ENCODE measurements around the gene ELP1. TPM values are rescaled to one million over a fixed set of nuclear protein-coding genes. Genes with fewer than 3 reads are reported as not detected.

Gene ELP1
- polyA plus RNA-seq, 1 experiment, result 29.9 TPM

- no peak for DNase-seq (ENCODE audit: low read depth, low spot score)
- POLR2A ChIA-PET, result no interaction called here
- Histone ChIP-seq H3K9me3 (ENCODE audit: control insufficient read depth, insufficient read depth, low read length) (peaks cover 8% of the 10 kb centered on the region; the same call in 1 of the 2 replicates), H3K27ac (ENCODE audit: low read depth, low read length) (no peak overlapping the region), H3K27me3 (ENCODE audit: control insufficient read depth, insufficient read depth, low read length) (peaks cover 2% of the 10 kb centered on the region), H3K4me3 (ENCODE audit: low read depth, low read length) (no peak overlapping the region)
- CTCF ChIA-PET, result no interaction called here
- TF ChIP-seq CTCF (IDR thresholded peaks at IDR 0.05; ENCODE audit: low read depth, low read length), result no peak
These were observed 73.6 kb downstream of the ELP1 start for GRCh38 chr9:108860354-108860753.

- no peak for TF ChIP-seq CTCF (IDR thresholded peaks at IDR 0.05; ENCODE audit: low read depth, low read length)
- CTCF ChIA-PET, result no interaction called here
These were observed 74.3 kb downstream of the ELP1 start for GRCh38 chr9:108859459-108860114.

GRCh38 chr9:108857572-108857971, 76.4 kb downstream of the ELP1 start:
- TF ChIP-seq CTCF (IDR thresholded peaks at IDR 0.05; ENCODE audit: low read depth, low read length), result no peak
- ChIA-PET POLR2A (no interaction called here), CTCF (no interaction called here)
- peaks cover 12% of the 10 kb centered on the region; the same call in 1 of the 2 replicates for H3K9me3 ChIP-seq (ENCODE audit: control insufficient read depth, insufficient read depth, low read length)
- no peak for DNase-seq (ENCODE audit: low read depth, low spot score)
- H3K4me3 ChIP-seq (ENCODE audit: low read depth, low read length), result no peak overlapping the region
- H3K27ac ChIP-seq (ENCODE audit: low read depth, low read length), result no peak overlapping the region
- H3K27me3 ChIP-seq (ENCODE audit: control insufficient read depth, insufficient read depth, low read length), result peaks cover 2% of the 10 kb centered on the region

More at GRCh38 chr9:108859459-108860114, 74.3 kb downstream of the ELP1 start:
- Histone ChIP-seq H3K4me3 (ENCODE audit: low read depth, low read length) (no peak overlapping the region), H3K27ac (ENCODE audit: low read depth, low read length) (no peak overlapping the region), H3K27me3 (ENCODE audit: control insufficient read depth, insufficient read depth, low read length) (peaks cover 2% of the 10 kb centered on the region), H3K9me3 (ENCODE audit: control insufficient read depth, insufficient read depth, low read length) (peaks cover 15% of the 10 kb centered on the region; the same call in 1 of the 2 replicates)
- no peak for DNase-seq (ENCODE audit: low read depth, low spot score)
- POLR2A ChIA-PET, result no interaction called here

- CTCF ChIA-PET, result no interaction called here
- DNase-seq (ENCODE audit: low read depth, low spot score), result no peak
- Histone ChIP-seq H3K27me3 (ENCODE audit: control insufficient read depth, insufficient read depth, low read length) (peaks cover 2% of the 10 kb centered on the region), H3K27ac (ENCODE audit: low read depth, low read length) (no peak within 1 kb of the TSS), H3K9me3 (ENCODE audit: control insufficient read depth, insufficient read depth, low read length) (peaks cover 12% of the 10 kb centered on the region; the same call in 1 of the 2 replicates), H3K4me3 (ENCODE audit: low read depth, low read length) (no peak within 1 kb of the TSS)
- no peak for TF ChIP-seq CTCF (IDR thresholded peaks at IDR 0.05; ENCODE audit: low read depth, low read length)
- POLR2A ChIA-PET, result no interaction called here
These were observed 78.0 kb downstream of the ELP1 start, which contains the start of gene ACTL7B for GRCh38 chr9:108855888-108856287. ACTL7B (minus strand) TSS chr9:108855986; CDS start chr9:108855930, 56 bp downstream.

- ChIA-PET POLR2A (no interaction called here), CTCF (no interaction called here)
- no peak for DNase-seq (ENCODE audit: low read depth, low spot score)
- no peak for TF ChIP-seq CTCF (IDR thresholded peaks at IDR 0.05; ENCODE audit: low read depth, low read length)
- Histone ChIP-seq H3K27me3 (ENCODE audit: control insufficient read depth, insufficient read depth, low read length) (peaks cover 2% of the 10 kb centered on the region), H3K9me3 (ENCODE audit: control insufficient read depth, insufficient read depth, low read length) (peaks cover 12% of the 10 kb centered on the region; the same call in 1 of the 2 replicates), H3K27ac (ENCODE audit: low read depth, low read length) (no peak overlapping the region), H3K4me3 (ENCODE audit: low read depth, low read length) (no peak overlapping the region)
These were observed 78.4 kb downstream of the ELP1 start for GRCh38 chr9:108855529-108855886.
